Endothelial cell of umbilical vein (primary cell): Measurements from ENCODE around the gene CLIC5. TPM values are rescaled to one million over a fixed set of nuclear protein-coding genes. Genes with fewer than 3 reads are reported as not detected.

Experiments
- BruUV-seq: library from RNA; stranded (reverse); fragments of 400-500 nt; replicated peaks from 2 replicates; lab custom pipeline; 2021; lab: Mats Ljungman, UMichigan
- CTCF ChIA-PET: fragments of 300-600, 350-600 bp; sonication (Branson Sonifier 250); formaldehyde crosslinking; loops from one replicate; lab custom pipeline; 2021; ENCODE audit warnings: antibody characterized with exemption, inconsistent platforms; lab: Charles Lee
- POLR2A ChIA-PET: fragments of 300-600, 350-600 bp; sonication (Branson Sonifier 250); formaldehyde crosslinking; loops from one replicate; lab custom pipeline; 2021; ENCODE audit warnings: antibody characterized with exemption, inconsistent platforms; lab: Charles Lee
- DNase-seq: peaks from one replicate; pipeline ENCODE4 v3.0.0-alpha.2; 2011; ENCODE audit warnings: low read depth, low spot score
- FAIRE-seq: peaks from 2 replicates; lab custom pipeline; 2011; peaks lifted over from hg19 to GRCh38; lab: Jason Lieb, UNC
- H2AFZ ChIP-seq: 2 replicates; pipeline ENCODE4 v1.6.0; 2012; ENCODE audit warnings: low read depth, low read length, control low read depth, inconsistent platforms
- H3K27ac ChIP-seq: 2 replicates; pipeline ENCODE4 v1.5.1; 2011; ENCODE audit warnings: low read depth, mild to moderate bottlenecking, control low read depth, low read length, moderate library complexity; ENCODE audit not compliant: insufficient read depth
- H3K27me3 ChIP-seq, 2 experiments: 2 replicates each; pipeline versions ENCODE4 v1.6.0 to v1.6.1; 2011; ENCODE audit warnings: low read length in 2 of 2, mixed read lengths in 1 of 2; ENCODE audit not compliant: control insufficient read depth in 2 of 2, insufficient read depth in 2 of 2
- H3K36me3 ChIP-seq, 2 experiments: 2 replicates in 1 of 2; 3 replicates in 1 of 2; pipeline ENCODE4 v1.5.1; 2011; ENCODE audit warnings: low read length in 2 of 2, mild to moderate bottlenecking in 1 of 2, moderate library complexity in 1 of 2; ENCODE audit not compliant: control insufficient read depth in 2 of 2, insufficient read depth in 2 of 2; ENCODE audit errors: extremely low read depth in 1 of 2
- H3K4me1 ChIP-seq: 3 replicates; pipeline ENCODE4 v1.5.1; 2011; ENCODE audit warnings: mild to moderate bottlenecking, low read length; ENCODE audit not compliant: control insufficient read depth, insufficient read depth; ENCODE audit errors: extremely low read depth
- H3K4me2 ChIP-seq: 2 replicates; pipeline ENCODE4 v1.6.1; 2011; ENCODE audit warnings: low read length, control low read depth, mixed read lengths; ENCODE audit not compliant: insufficient read depth
- H3K4me3 ChIP-seq, 3 experiments: fragments of 200-600 bp in 1 of 3; sonication (generic), shearing (Covaris generic) in 1 of 3; replicated peaks in 1 of 3; 2 replicates each; pipeline ENCODE4 v1.5.1; 2011 to 2016; ENCODE audit warnings: control low read depth in 3 of 3, low read length in 3 of 3, mild to moderate bottlenecking in 2 of 3, inconsistent platforms in 1 of 3, low read depth in 1 of 3, moderate library complexity in 1 of 3; ENCODE audit not compliant: insufficient read depth in 1 of 3
- H3K79me2 ChIP-seq: 2 replicates; pipeline ENCODE4 v1.6.0; 2012; ENCODE audit warnings: low read length, inconsistent platforms; ENCODE audit not compliant: control insufficient read depth, insufficient read depth
- H3K9ac ChIP-seq: replicated peaks from 2 replicates; pipeline ENCODE3; 2011; ENCODE audit warnings: low read length, control low read depth; ENCODE audit not compliant: insufficient read depth; ENCODE audit errors: extremely low read depth
- H3K9me1 ChIP-seq: replicated peaks from 3 replicates; pipeline ENCODE4 v1.6.0; 2011; ENCODE audit warnings: mild to moderate bottlenecking, low read length; ENCODE audit not compliant: control insufficient read depth, insufficient read depth; ENCODE audit errors: extremely low read depth
- H3K9me3 ChIP-seq: replicated peaks from 2 replicates; pipeline ENCODE4 v1.5.1; 2012; ENCODE audit warnings: low read length, inconsistent platforms; ENCODE audit not compliant: control insufficient read depth, insufficient read depth
- H4K20me1 ChIP-seq: replicated peaks from 2 replicates; pipeline ENCODE3; 2011; ENCODE audit warnings: mild to moderate bottlenecking, low read length; ENCODE audit not compliant: control insufficient read depth, insufficient read depth; ENCODE audit errors: extremely low read depth
- EZH2 ChIP-seq: IDR thresholded peaks from 2 replicates; pipeline ENCODE4 v1.6.1; 2012; ENCODE audit warnings: borderline replicate concordance, low read depth, mild to moderate bottlenecking, moderate library complexity, low read length, inconsistent platforms; ENCODE audit not compliant: severe bottlenecking
- FOS ChIP-seq: IDR thresholded peaks from 2 replicates; pipeline ENCODE4 v1.6.1; 2011; ENCODE audit warnings: mild to moderate bottlenecking, low read length, moderate library complexity, borderline replicate concordance; ENCODE audit not compliant: insufficient read depth
- GATA2 ChIP-seq: IDR thresholded peaks from 2 replicates; pipeline ENCODE4 v1.7.0; 2011; ENCODE audit warnings: low read depth, mild to moderate bottlenecking, moderate library complexity, mixed read lengths, low read length; ENCODE audit not compliant: insufficient read length, insufficient read depth
- JUN ChIP-seq: IDR thresholded peaks from 2 replicates; pipeline ENCODE4 v1.6.1; 2011; ENCODE audit warnings: borderline replicate concordance, low read depth; ENCODE audit not compliant: insufficient read length, insufficient read depth
- MYC ChIP-seq: IDR thresholded peaks from one replicate; pipeline ENCODE4 v1.6.1; 2011; ENCODE audit warnings: mild to moderate bottlenecking, low read depth, low read length
- POLR2A ChIP-seq: IDR thresholded peaks from 2 replicates; pipeline ENCODE4 v1.6.1; 2012; ENCODE audit warnings: low read depth, mild to moderate bottlenecking, control low read depth, low read length
- POLR2AphosphoS5 ChIP-seq: IDR thresholded peaks from 2 replicates; pipeline ENCODE4 v1.6.1; 2012; ENCODE audit warnings: low read depth, mild to moderate bottlenecking, control low read depth, low read length, moderate library complexity; ENCODE audit not compliant: insufficient read depth
- dilution Hi-C: fragments of 300-500 bp; cut with MboI; formaldehyde crosslinking; loops from one replicate; pipeline ENCODE4 v1.15.0; 2019; ENCODE audit warnings: low sequenced_read_pairs; ENCODE audit not compliant: extremely low pct_ligation_motif_present
- intact Hi-C: fragments of 100-400 bp; cut with micrococcal nuclease; formaldehyde crosslinking; loops from one replicate; pipeline ENCODE4 v1.10.0; 2022
- polyA plus RNA-seq, 4 experiments: library from polyadenylated mRNA; depleted of rRNA in 3 of 4; stranded (reverse) in 3 of 4; unstranded in 1 of 4; fragments of >200 nt; gene quantifications; 2 replicates each; pipeline versions ENCODE4 v1.2.1 to v1.2.3, GENCODE V29; 2011 to 2012; ENCODE audit warnings: missing spikeins in 1 of 4
- total RNA-seq: library from RNA; stranded (reverse); gene quantifications from 2 replicates; pipeline ENCODE4 v1.2.3, GENCODE V29; 2021
- TF ChIP-seq, protein P1 (sequence below): IDR thresholded peaks from 2 replicates; pipeline ENCODE4 v1.6.1; 2011; ENCODE audit not compliant: insufficient read depth, insufficient read length
- TF ChIP-seq, protein P2 (sequence below), 2 donors: IDR thresholded peaks; 1 replicate in 1 of 2; 2 replicates in 1 of 2; pipeline ENCODE4 v1.5.1; 2011; ENCODE audit warnings: low read length in 2 of 2, mild to moderate bottlenecking in 2 of 2, moderate library complexity in 2 of 2, control low read depth in 1 of 2, inconsistent platforms in 1 of 2, low read depth in 1 of 2; ENCODE audit not compliant: insufficient read depth in 1 of 2; ENCODE audit errors: extremely low read depth in 1 of 2

CLIC5 gene
- total and polyA plus RNA-seq, 2 donors (not counting 3 experiments of a cell fraction or from before 2014, with no cell fraction given): 0.07 TPM; not detected in 1

DNA sequence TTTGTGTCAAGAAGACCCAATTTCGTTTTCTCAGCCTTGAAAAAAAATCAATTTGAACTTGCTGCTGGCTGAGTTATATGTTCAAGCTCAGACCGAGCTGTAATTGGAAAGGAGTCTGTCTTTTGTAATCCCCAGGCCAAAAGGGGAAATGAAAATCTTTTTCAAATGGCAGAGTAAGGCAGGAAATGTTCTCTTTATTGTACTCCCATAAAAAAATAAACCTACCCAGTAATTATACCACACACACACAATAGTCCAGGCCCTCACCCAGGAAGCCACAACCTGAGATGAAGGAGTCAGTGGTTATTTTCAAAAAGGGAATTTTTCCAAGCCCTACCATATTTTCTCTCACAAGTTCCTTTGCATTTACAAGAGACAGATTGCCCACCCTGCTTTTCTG, 45.3 kb downstream of the CLIC5 start:
- H3K9ac ChIP-seq: no peak overlapping the region
- H4K20me1 ChIP-seq: no peaks in the 10 kb centered on the region
- no peaks in the 10 kb centered on the region for H3K4me1 ChIP-seq
- CTCF ChIA-PET: no interaction called here
- no peaks in the 10 kb centered on the region for H3K27me3 ChIP-seq
- H3K4me3 ChIP-seq: no peak overlapping the region
- no peak overlapping the region for H2AFZ ChIP-seq
- no peak overlapping the region for H3K4me2 ChIP-seq
- no peak for TF ChIP-seq JUN
- no peak for TF ChIP-seq MYC
- TF ChIP-seq, protein P1, sequence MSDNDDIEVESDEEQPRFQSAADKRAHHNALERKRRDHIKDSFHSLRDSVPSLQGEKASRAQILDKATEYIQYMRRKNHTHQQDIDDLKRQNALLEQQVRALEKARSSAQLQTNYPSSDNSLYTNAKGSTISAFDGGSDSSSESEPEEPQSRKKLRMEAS: no peak
- TF ChIP-seq FOS: no peak
- no peak for TF ChIP-seq POLR2A
- TF ChIP-seq POLR2AphosphoS5: no peak
- TF ChIP-seq, protein P2, sequence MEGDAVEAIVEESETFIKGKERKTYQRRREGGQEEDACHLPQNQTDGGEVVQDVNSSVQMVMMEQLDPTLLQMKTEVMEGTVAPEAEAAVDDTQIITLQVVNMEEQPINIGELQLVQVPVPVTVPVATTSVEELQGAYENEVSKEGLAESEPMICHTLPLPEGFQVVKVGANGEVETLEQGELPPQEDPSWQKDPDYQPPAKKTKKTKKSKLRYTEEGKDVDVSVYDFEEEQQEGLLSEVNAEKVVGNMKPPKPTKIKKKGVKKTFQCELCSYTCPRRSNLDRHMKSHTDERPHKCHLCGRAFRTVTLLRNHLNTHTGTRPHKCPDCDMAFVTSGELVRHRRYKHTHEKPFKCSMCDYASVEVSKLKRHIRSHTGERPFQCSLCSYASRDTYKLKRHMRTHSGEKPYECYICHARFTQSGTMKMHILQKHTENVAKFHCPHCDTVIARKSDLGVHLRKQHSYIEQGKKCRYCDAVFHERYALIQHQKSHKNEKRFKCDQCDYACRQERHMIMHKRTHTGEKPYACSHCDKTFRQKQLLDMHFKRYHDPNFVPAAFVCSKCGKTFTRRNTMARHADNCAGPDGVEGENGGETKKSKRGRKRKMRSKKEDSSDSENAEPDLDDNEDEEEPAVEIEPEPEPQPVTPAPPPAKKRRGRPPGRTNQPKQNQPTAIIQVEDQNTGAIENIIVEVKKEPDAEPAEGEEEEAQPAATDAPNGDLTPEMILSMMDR (IDR thresholded peaks at IDR 0.05; ENCODE audit: extremely low read depth in 1 of 2, insufficient read depth in 1 of 2, low read depth in 1 of 2, low read length in 2 of 2): no peak
- no peak for TF ChIP-seq EZH2
- TF ChIP-seq GATA2: no peak
- DNase-seq: no peak
- H3K36me3 ChIP-seq: no peaks in the 10 kb centered on the region
- dilution Hi-C loops (no loop called here), intact Hi-C loops (no loop called here)
- POLR2A ChIA-PET: no interaction called here
- no peaks in the 10 kb centered on the region for H3K9me1 ChIP-seq
- no peaks in the 10 kb centered on the region for H3K9me3 ChIP-seq
- H3K27ac ChIP-seq: no peak overlapping the region
- BruUV-seq: no TSS peak
- no peaks in the 10 kb centered on the region for H3K79me2 ChIP-seq
- FAIRE-seq: no peak
